Endothelial cell (in vitro differentiated cells): ENCODE measurements around the gene C1orf35. TPM values are rescaled to one million over a fixed set of nuclear protein-coding genes. Genes with fewer than 3 reads are reported as not detected.

Source experiments
- DNase-seq: peaks from one replicate; pipeline ENCODE4 v3.0.0; 2021; ENCODE audit warnings: low spot score
- H3K27ac Mint-ChIP-seq: one replicate; pipeline ENCODE4 v1.8.0; 2021; ENCODE audit warnings: mixed read lengths, inconsistent platforms; ENCODE audit not compliant: unreplicated experiment
- H3K27me3 Mint-ChIP-seq: one replicate; pipeline ENCODE4 v1.8.0; 2021; ENCODE audit warnings: mild to moderate bottlenecking, moderate library complexity, mixed read lengths, inconsistent platforms; ENCODE audit not compliant: unreplicated experiment
- H3K36me3 Mint-ChIP-seq: one replicate; pipeline ENCODE4 v1.8.0; 2021; ENCODE audit warnings: mild to moderate bottlenecking, low read depth, mixed read lengths, inconsistent platforms; ENCODE audit not compliant: unreplicated experiment
- H3K4me1 Mint-ChIP-seq: one replicate; pipeline ENCODE4 v1.8.0; 2021; ENCODE audit warnings: mild to moderate bottlenecking, mixed read lengths, inconsistent platforms; ENCODE audit not compliant: unreplicated experiment
- H3K4me3 Mint-ChIP-seq: one replicate; pipeline ENCODE4 v1.8.0; 2021; ENCODE audit warnings: mild to moderate bottlenecking, mixed read lengths, inconsistent platforms; ENCODE audit not compliant: unreplicated experiment
- H3K9me3 Mint-ChIP-seq: one replicate; pipeline ENCODE4 v1.8.0; 2021; ENCODE audit warnings: mixed read lengths, inconsistent platforms; ENCODE audit not compliant: unreplicated experiment
- CTCF ChIP-seq: fragments of 200-600 bp; sonication (generic); IDR thresholded peaks from one replicate; pipeline ENCODE4 v1.5.0; 2021; ENCODE audit warnings: antibody characterized with exemption; ENCODE audit not compliant: unreplicated experiment
- microRNA-seq: library from miRNA; unstranded; fragments of <30 nt; microRNA quantifications from one replicate; pipeline ENCODE4, GENCODE V29; 2020; ENCODE audit not compliant: unreplicated experiment
- total RNA-seq: library from RNA; stranded (reverse); fragmentation: NEBNext Ultra II Directional; extraction: Animal tissue kit (Norgen Biotek cat#: 25700); gene quantifications from one replicate; pipeline ENCODE4 v1.2.1, GENCODE V29; 2021; ENCODE audit not compliant: unreplicated experiment

Gene C1orf35
- total RNA-seq, 1 donor from 2014 or later: 23.2 TPM

- no peak for TF ChIP-seq CTCF
- no peak for DNase-seq
- no peak overlapping the region for H3K27ac Mint-ChIP-seq
Measured at GRCh38 chr1:228058172-228058948, 44.8 kb downstream of the C1orf35 start.

More at GRCh38 chr1:228058172-228058948, 44.8 kb downstream of the C1orf35 start:
- H3K36me3 Mint-ChIP-seq: peaks cover 5% of the 10 kb centered on the region
- H3K4me3 Mint-ChIP-seq: no peak overlapping the region
- peaks cover 4% of the 10 kb centered on the region for H3K9me3 Mint-ChIP-seq
- peaks cover 21% of the 10 kb centered on the region for H3K27me3 Mint-ChIP-seq
- peaks cover 3% of the 10 kb centered on the region for H3K4me1 Mint-ChIP-seq

Small RNAs within 50 kb of the gene (microRNA-seq; reads per million reads assigned to microRNA genes)
- 11.0 reads per million, percentile 60 among the genes with 10 or more reads in this experiment for gene MIR3620

Other genes with a start within 250 kb of the C1orf35 start
- 1.0 TPM for gene WNT9A, start 155.4 kb downstream of the C1orf35 start, total RNA-seq
- gene WNT3A, start 96.3 kb downstream of the C1orf35 start, total RNA-seq: not detected
- gene ARF1, start 20.6 kb downstream of the C1orf35 start, total RNA-seq: 393 TPM
- gene MRPL55, start 6.0 kb upstream of the C1orf35 start, total RNA-seq: 47.5 TPM
- 280 TPM for gene GUK1, start 37.0 kb upstream of the C1orf35 start, total RNA-seq
- 13.0 TPM for gene GJC2, start 46.6 kb upstream of the C1orf35 start, total RNA-seq
- gene IBA57, start 62.5 kb upstream of the C1orf35 start, total RNA-seq: 11.5 TPM
- gene OBSCN, start 104.7 kb upstream of the C1orf35 start, total RNA-seq: 16.9 TPM